Measurements from ENCODE around the gene OR10G6. TPM values are rescaled to one million over a fixed set of nuclear protein-coding genes. Genes with fewer than 3 reads are reported as not detected.
"Not testable (repeated sequence)": the region's sequence is repeated elsewhere in the genome, so short reads cannot be mapped to it uniquely, and the experiment has no call there.

OR10G6 gene
- total RNA-seq, 2 donors from 2014 or later: not detected

- no peak within 1 kb of the TSS for H3K4me3 ChIP-seq
- H3K36me3 ChIP-seq: no peaks in the 10 kb centered on the region
- H3K4me1 ChIP-seq (ENCODE audit: control insufficient read depth in 1 of 2, low read depth in 2 of 2): no peaks in the 10 kb centered on the region
- H3K27ac ChIP-seq: no peak within 1 kb of the TSS
- no peak for TF ChIP-seq CTCF (IDR thresholded peaks at IDR 0.05)
- H3K9me3 ChIP-seq: no peaks in the 10 kb centered on the region
- ATAC-seq (ENCODE audit: insufficient number of reproducible peaks, low FRiP score, low read depth): no peak
- no peak for DNase-seq (ENCODE audit: low spot score)
- H3K27me3 ChIP-seq (replicated peaks; ENCODE audit: insufficient read depth): no peaks in the 10 kb centered on the region
Observed at GRCh38 chr11:124026498-124026897, 31.5 kb upstream of the OR10G6 start, which contains the start of gene OR10G8. Gene OR10G8, plus strand, starts transcription at chr11:124026798. Its CDS starts 2,825 bp downstream, at chr11:124029623.

- ATAC-seq (ENCODE audit: insufficient number of reproducible peaks, low FRiP score, low read depth); H3K27ac ChIP-seq; H3K27me3 ChIP-seq (replicated peaks; ENCODE audit: insufficient read depth); H3K4me3 ChIP-seq; H3K9me3 ChIP-seq; DNase-seq (ENCODE audit: low spot score); H3K36me3 ChIP-seq; H3K4me1 ChIP-seq (ENCODE audit: control insufficient read depth in 1 of 2, low read depth in 2 of 2): not testable (repeated sequence)
Observed at GRCh38 chr11:124015837-124016236, 20.9 kb upstream of the OR10G6 start.

GRCh38 chr11:124012697-124013096, 17.7 kb upstream of the OR10G6 start, which contains the start of gene OR10G4:
Gene OR10G4, plus strand, starts transcription at chr11:124012997. Its CDS starts 2,578 bp downstream, at chr11:124015575.
- Histone ChIP-seq H3K36me3 (no peaks in the 10 kb centered on the region), H3K4me1 (ENCODE audit: control insufficient read depth in 1 of 2, low read depth in 2 of 2) (no peaks in the 10 kb centered on the region), H3K9me3 (no peaks in the 10 kb centered on the region), H3K27me3 (replicated peaks; ENCODE audit: insufficient read depth) (no peaks in the 10 kb centered on the region), H3K27ac (no peak within 1 kb of the TSS), H3K4me3 (no peak within 1 kb of the TSS)
- TF ChIP-seq CTCF (IDR thresholded peaks at IDR 0.05): no peak
- DNase-seq (ENCODE audit: low spot score) (no peak), ATAC-seq (ENCODE audit: insufficient number of reproducible peaks, low FRiP score, low read depth) (no peak)

- Histone ChIP-seq H3K9me3 (no peaks in the 10 kb centered on the region), H3K27ac (no peak overlapping the region), H3K4me3 (no peak overlapping the region), H3K27me3 (replicated peaks; ENCODE audit: insufficient read depth) (no peaks in the 10 kb centered on the region), H3K36me3 (no peaks in the 10 kb centered on the region), H3K4me1 (ENCODE audit: control insufficient read depth in 1 of 2, low read depth in 2 of 2) (no peaks in the 10 kb centered on the region)
- DNase-seq (ENCODE audit: low spot score) (no peak), ATAC-seq (ENCODE audit: insufficient number of reproducible peaks, low FRiP score, low read depth) (no peak)
- no peak for TF ChIP-seq CTCF (IDR thresholded peaks at IDR 0.05)
Observed at GRCh38 chr11:123979311-123979710, 15.7 kb downstream of the OR10G6 start.

- DNase-seq (ENCODE audit: low spot score) (no peak), ATAC-seq (ENCODE audit: insufficient number of reproducible peaks, low FRiP score, low read depth) (no peak)
Observed at GRCh38 chr11:123977731-123978347, 17.1 kb downstream of the OR10G6 start, which contains the start of gene OR10S1. Gene OR10S1, minus strand, starts transcription at chr11:123977781. Its CDS starts 117 bp downstream, at chr11:123977664.

More at GRCh38 chr11:123977731-123978347, 17.1 kb downstream of the OR10G6 start, which contains the start of gene OR10S1:
- Histone ChIP-seq H3K9me3 (no peaks in the 10 kb centered on the region), H3K27me3 (replicated peaks; ENCODE audit: insufficient read depth) (no peaks in the 10 kb centered on the region), H3K4me1 (ENCODE audit: control insufficient read depth in 1 of 2, low read depth in 2 of 2) (no peaks in the 10 kb centered on the region), H3K4me3 (no peak within 1 kb of the TSS), H3K36me3 (no peaks in the 10 kb centered on the region), H3K27ac (no peak within 1 kb of the TSS)
- no peak for TF ChIP-seq CTCF (IDR thresholded peaks at IDR 0.05)
